GM04504 (cell line): ENCODE measurements around the gene CPXM1.

ENCODE experiments used
- DNase-seq: peaks from one replicate; pipeline ENCODE4 v3.0.0-alpha.2; 2012; ENCODE audit warnings: low read depth

The CPXM1 gene

GRCh38 chr20:2763186-2763585 is 37.2 kb downstream of the CPXM1 start:
- DNase-seq = no peak

GRCh38 chr20:2762578-2763131 is 37.8 kb downstream of the CPXM1 start:
- DNase-seq = no peak

- no peak for DNase-seq
Measured at GRCh38 chr20:2761885-2762284, 38.5 kb downstream of the CPXM1 start.

- DNase-seq = no peak
Measured at GRCh38 chr20:2760952-2761305, 39.5 kb downstream of the CPXM1 start.

- DNase-seq = no peak
Measured at GRCh38 chr20:2760297-2760951, 40.0 kb downstream of the CPXM1 start.

- no peak for DNase-seq
Measured at GRCh38 chr20:2759603-2760296, 40.7 kb downstream of the CPXM1 start.

GRCh38 chr20:2759143-2759542 is 41.3 kb downstream of the CPXM1 start:
- DNase-seq = no peak

- DNase-seq = no peak
Measured at GRCh38 chr20:2757969-2758368, 42.5 kb downstream of the CPXM1 start.

- no peak for DNase-seq
Measured at GRCh38 chr20:2757001-2757400, 43.4 kb downstream of the CPXM1 start.

- peak; percentile 17 for DNase-seq
Measured at GRCh38 chr20:2756056-2756611, 44.3 kb downstream of the CPXM1 start.

- DNase-seq = no peak
Measured at GRCh38 chr20:2755451-2756055, 44.9 kb downstream of the CPXM1 start.

- no peak for DNase-seq
Measured at GRCh38 chr20:2754424-2754823, 46.0 kb downstream of the CPXM1 start.

GRCh38 chr20:2753461-2754040 is 46.9 kb downstream of the CPXM1 start:
- no peak for DNase-seq

- DNase-seq = no peak
Measured at GRCh38 chr20:2752567-2753460, 47.6 kb downstream of the CPXM1 start.

- no peak for DNase-seq
Measured at GRCh38 chr20:2751878-2752566, 48.4 kb downstream of the CPXM1 start.

GRCh38 chr20:2751347-2751877 is 49.0 kb downstream of the CPXM1 start:
- DNase-seq = no peak

GRCh38 chr20:2750491-2751251 is 49.8 kb downstream of the CPXM1 start:
- DNase-seq = no peak

- DNase-seq = no peak
Measured at GRCh38 chr20:2749951-2750490, 50.4 kb downstream of the CPXM1 start.

- DNase-seq = no peak
Measured at GRCh38 chr20:2749343-2749950, 51.0 kb downstream of the CPXM1 start.
